K562 (cell line): ENCODE measurements around the gene ZSCAN26. TPM values are rescaled to one million over a fixed set of nuclear protein-coding genes. Genes with fewer than 3 reads are reported as not detected.

Experiments used
- ELF1 ChIP-seq: fragments of 200-800 bp; sonication (Bioruptor generic); IDR thresholded peaks from 2 replicates; pipeline ENCODE4 v1.6.1; 2016; ENCODE audit warnings: missing genetic modification characterization, missing compliant biosample characterization
- FOXM1 ChIP-seq, 2 experiments: fragments of 450-650 bp in 1 of 2; sonication (generic) in 1 of 2; formaldehyde crosslinking in 1 of 2; IDR thresholded peaks; 2 replicates each; pipeline versions ENCODE4 v1.6.1 to v1.9.0; 2017 to 2022; ENCODE audit warnings: low read depth in 2 of 2, mild to moderate bottlenecking in 2 of 2, missing genetic modification reagents in 1 of 2, moderate library complexity in 1 of 2
- NR1H2 ChIP-seq: sonication (generic); formaldehyde crosslinking; IDR thresholded peaks from 2 replicates; pipeline ENCODE4 v1.4.0; 2020; ENCODE audit warnings: mild to moderate bottlenecking, missing genetic modification reagents
- POLR2AphosphoS2 ChIP-seq: IDR thresholded peaks from 2 replicates; pipeline ENCODE4 v1.6.1; 2012; ENCODE audit warnings: low read length, improper control_type of control experiment
- SIN3B ChIP-seq: fragments of 450-650 bp; IDR thresholded peaks from 2 replicates; pipeline ENCODE4 v1.6.1; 2017; ENCODE audit warnings: low read depth, mild to moderate bottlenecking, moderate library complexity
- TBP ChIP-seq: optimal IDR thresholded peaks from 2 replicates; pipeline ENCODE3; 2011; ENCODE audit warnings: low read depth, low read length, improper control_type of control experiment
- TOE1 ChIP-seq, 2 experiments: fragments of 450-650 bp in 1 of 2; sonication (generic) in 1 of 2; formaldehyde crosslinking in 1 of 2; IDR thresholded peaks; 2 replicates each; pipeline versions ENCODE4 v1.7.1 to v1.8.0; 2016 to 2022; ENCODE audit warnings: borderline replicate concordance in 2 of 2, mild to moderate bottlenecking in 2 of 2, antibody characterized with exemption in 1 of 2, inconsistent platforms in 1 of 2, low read depth in 1 of 2, missing genetic modification reagents in 1 of 2, moderate library complexity in 1 of 2
- polyA plus RNA-seq, 8 experiments: library from polyadenylated mRNA; depleted of rRNA in 4 of 8; stranded (reverse) in 5 of 8; unstranded in 3 of 8; fragments of >200 nt; fragmentation: Nextera tagmentation in 2 of 8; fragmentation: Illumina TruSeq in 1 of 8; extraction: Ambion mirVana in 2 of 8; extraction: Trizol in 1 of 8; gene quantifications; 2 replicates each; pipeline versions ENCODE4 v1.2.1 to v1.2.3, GENCODE V29; 2011 to 2014; ENCODE audit warnings: inconsistent platforms in 1 of 8, missing spikeins in 1 of 8
- total RNA-seq, 7 experiments: library from RNA; depleted of rRNA in 6 of 7; stranded (reverse); fragments of >200 nt in 6 of 7; fragmentation: Illumina TruSeq in 2 of 7; extraction: Trizol in 2 of 7; gene quantifications; 2 replicates each; pipeline versions ENCODE4 v1.2.1 to v1.2.3, GENCODE V29; 2011 to 2021; ENCODE audit warnings: low replicate concordance in 1 of 7
- TF ChIP-seq, protein P1 (sequence below), 2 experiments: fragments of 450-650 bp in 1 of 2; IDR thresholded peaks; 2 replicates each; pipeline ENCODE4 v1.6.1; 2011 to 2017; ENCODE audit warnings: low read depth in 2 of 2, antibody characterized with exemption in 1 of 2, borderline replicate concordance in 1 of 2, low read length in 1 of 2, mild to moderate bottlenecking in 1 of 2, mixed read lengths in 1 of 2; ENCODE audit not compliant: control insufficient read depth in 1 of 2
- TF ChIP-seq, protein P2 (sequence below): fragments of 450-650 bp; IDR thresholded peaks from 2 replicates; pipeline ENCODE4 v1.6.1; 2016; ENCODE audit warnings: antibody characterized with exemption
- TF ChIP-seq, protein P3 (sequence below), 2 experiments: IDR thresholded peaks in 1 of 2; conservative IDR thresholded peaks in 1 of 2; 2 replicates each; pipeline ENCODE4 v1.6.1; 2016; ENCODE audit warnings: low read depth in 2 of 2, mild to moderate bottlenecking in 1 of 2, missing compliant biosample characterization in 1 of 2, missing genetic modification characterization in 1 of 2, moderate library complexity in 1 of 2
- TF ChIP-seq, protein P4 (sequence below): sonication (generic); formaldehyde crosslinking; IDR thresholded peaks from 2 replicates; pipeline ENCODE4 v1.8.0; 2022; ENCODE audit warnings: mild to moderate bottlenecking, missing genetic modification reagents

The ZSCAN26 gene
- total and polyA plus RNA-seq, 9 of the 15 experiments (the other 6 are each of a cell fraction or from before 2014, with no cell fraction given): 5.9 to 14.2 (median 10.5) TPM

DNA sequence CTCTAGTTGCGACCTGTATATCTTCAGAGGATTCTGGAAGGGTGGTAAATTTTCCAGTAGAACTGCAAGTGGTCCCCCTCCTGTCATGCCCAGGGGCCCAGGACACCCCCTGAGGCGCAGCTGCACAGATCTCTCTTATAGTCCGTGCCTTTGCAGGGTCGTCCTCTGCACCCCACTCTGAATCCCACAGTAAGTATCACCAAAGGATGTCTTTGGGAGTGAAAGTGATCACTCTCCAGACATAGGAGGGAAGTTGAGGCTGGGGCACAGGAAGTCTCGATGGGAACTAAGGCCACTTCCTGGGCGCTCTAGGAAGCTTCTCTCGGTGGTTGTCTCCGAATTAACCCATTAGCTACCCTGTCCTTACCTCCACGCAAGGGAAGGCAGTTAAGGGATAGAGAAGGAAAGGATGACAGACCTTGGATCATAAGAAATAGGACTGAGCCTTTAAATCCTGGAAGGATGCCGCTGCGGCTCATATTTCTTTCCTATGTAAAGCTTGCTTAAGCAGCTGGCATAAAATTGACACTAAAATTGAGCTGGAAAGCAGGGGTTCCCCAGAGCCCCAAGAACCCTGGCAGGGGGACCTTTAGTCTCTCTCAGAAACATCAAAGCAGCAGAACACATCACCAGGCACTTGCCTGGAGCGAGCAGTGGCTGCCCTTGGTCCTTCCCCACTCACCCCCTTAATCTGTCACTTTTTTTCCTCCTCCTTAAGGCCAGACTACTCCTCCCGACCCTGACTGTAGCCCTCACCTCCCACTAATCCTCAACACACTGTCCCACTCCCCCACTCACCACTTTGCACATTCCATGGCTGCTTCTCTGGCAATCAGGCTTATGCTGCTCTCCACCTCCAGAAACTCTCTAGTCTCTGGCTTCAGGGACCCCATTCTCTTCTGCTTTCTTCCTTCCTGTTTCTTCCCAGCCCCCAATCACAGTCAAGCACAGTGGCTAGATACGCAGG is 14.7 kb upstream of the ZSCAN26 start, which contains the start of gene ZKSCAN4 (continued):
- TF ChIP-seq, protein P1, sequence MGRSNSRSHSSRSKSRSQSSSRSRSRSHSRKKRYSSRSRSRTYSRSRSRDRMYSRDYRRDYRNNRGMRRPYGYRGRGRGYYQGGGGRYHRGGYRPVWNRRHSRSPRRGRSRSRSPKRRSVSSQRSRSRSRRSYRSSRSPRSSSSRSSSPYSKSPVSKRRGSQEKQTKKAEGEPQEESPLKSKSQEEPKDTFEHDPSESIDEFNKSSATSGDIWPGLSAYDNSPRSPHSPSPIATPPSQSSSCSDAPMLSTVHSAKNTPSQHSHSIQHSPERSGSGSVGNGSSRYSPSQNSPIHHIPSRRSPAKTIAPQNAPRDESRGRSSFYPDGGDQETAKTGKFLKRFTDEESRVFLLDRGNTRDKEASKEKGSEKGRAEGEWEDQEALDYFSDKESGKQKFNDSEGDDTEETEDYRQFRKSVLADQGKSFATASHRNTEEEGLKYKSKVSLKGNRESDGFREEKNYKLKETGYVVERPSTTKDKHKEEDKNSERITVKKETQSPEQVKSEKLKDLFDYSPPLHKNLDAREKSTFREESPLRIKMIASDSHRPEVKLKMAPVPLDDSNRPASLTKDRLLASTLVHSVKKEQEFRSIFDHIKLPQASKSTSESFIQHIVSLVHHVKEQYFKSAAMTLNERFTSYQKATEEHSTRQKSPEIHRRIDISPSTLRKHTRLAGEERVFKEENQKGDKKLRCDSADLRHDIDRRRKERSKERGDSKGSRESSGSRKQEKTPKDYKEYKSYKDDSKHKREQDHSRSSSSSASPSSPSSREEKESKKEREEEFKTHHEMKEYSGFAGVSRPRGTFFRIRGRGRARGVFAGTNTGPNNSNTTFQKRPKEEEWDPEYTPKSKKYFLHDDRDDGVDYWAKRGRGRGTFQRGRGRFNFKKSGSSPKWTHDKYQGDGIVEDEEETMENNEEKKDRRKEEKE (IDR thresholded peaks at IDR 0.05; ENCODE audit: borderline replicate concordance in 1 of 2, control insufficient read depth in 1 of 2, low read depth in 2 of 2, low read length in 1 of 2): peak in 1 of 2 experiments; percentile 95; a peak in 2 of 4 replicates
- TF ChIP-seq SIN3B (peak; percentile 90), NR1H2 (CRISPR knock-in tag) (peak; percentile 29; the same call in 1 of the 2 replicates), TOE1 (IDR thresholded peaks at IDR 0.05; ENCODE audit: borderline replicate concordance) (peak; percentile 66), TOE1 (CRISPR knock-in tag; IDR thresholded peaks at IDR 0.05; ENCODE audit: borderline replicate concordance, low read depth) (no peak; the same call in 1 of the 2 replicates), TBP (peak; percentile 73), ELF1 (tag) (peak; percentile 94), POLR2AphosphoS2 (no peak), FOXM1 (IDR thresholded peaks at IDR 0.05; ENCODE audit: low read depth) (peak; percentile 71), FOXM1 (CRISPR knock-in tag; IDR thresholded peaks at IDR 0.05; ENCODE audit: low read depth) (no peak)
- TF ChIP-seq, protein P2, sequence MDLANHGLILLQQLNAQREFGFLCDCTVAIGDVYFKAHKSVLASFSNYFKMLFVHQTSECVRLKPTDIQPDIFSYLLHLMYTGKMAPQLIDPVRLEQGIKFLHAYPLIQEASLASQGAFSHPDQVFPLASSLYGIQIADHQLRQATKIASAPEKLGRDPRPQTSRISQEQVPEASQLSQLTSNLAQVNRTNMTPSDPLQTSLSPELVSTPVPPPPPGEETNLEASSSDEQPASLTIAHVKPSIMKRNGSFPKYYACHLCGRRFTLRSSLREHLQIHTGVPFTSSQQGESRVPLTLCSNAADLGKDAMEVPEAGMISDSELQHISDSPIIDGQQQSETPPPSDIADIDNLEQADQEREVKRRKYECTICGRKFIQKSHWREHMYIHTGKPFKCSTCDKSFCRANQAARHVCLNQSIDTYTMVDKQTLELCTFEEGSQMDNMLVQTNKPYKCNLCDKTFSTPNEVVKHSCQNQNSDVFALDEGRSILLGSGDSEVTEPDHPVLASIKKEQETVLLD: 0 out of 2 replicates have a peak, but pooled peaks have one; percentile 40
- TF ChIP-seq, protein P3, sequence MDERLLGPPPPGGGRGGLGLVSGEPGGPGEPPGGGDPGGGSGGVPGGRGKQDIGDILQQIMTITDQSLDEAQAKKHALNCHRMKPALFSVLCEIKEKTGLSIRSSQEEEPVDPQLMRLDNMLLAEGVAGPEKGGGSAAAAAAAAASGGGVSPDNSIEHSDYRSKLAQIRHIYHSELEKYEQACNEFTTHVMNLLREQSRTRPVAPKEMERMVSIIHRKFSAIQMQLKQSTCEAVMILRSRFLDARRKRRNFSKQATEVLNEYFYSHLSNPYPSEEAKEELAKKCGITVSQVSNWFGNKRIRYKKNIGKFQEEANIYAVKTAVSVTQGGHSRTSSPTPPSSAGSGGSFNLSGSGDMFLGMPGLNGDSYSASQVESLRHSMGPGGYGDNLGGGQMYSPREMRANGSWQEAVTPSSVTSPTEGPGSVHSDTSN (CRISPR knock-in tag; IDR thresholded peaks at IDR 0.05; ENCODE audit: low read depth): no peak
- TF ChIP-seq, protein P3 (tag; conservative IDR thresholded peaks at IDR 0.05; ENCODE audit: low read depth): no peak
- TF ChIP-seq, protein P4, sequence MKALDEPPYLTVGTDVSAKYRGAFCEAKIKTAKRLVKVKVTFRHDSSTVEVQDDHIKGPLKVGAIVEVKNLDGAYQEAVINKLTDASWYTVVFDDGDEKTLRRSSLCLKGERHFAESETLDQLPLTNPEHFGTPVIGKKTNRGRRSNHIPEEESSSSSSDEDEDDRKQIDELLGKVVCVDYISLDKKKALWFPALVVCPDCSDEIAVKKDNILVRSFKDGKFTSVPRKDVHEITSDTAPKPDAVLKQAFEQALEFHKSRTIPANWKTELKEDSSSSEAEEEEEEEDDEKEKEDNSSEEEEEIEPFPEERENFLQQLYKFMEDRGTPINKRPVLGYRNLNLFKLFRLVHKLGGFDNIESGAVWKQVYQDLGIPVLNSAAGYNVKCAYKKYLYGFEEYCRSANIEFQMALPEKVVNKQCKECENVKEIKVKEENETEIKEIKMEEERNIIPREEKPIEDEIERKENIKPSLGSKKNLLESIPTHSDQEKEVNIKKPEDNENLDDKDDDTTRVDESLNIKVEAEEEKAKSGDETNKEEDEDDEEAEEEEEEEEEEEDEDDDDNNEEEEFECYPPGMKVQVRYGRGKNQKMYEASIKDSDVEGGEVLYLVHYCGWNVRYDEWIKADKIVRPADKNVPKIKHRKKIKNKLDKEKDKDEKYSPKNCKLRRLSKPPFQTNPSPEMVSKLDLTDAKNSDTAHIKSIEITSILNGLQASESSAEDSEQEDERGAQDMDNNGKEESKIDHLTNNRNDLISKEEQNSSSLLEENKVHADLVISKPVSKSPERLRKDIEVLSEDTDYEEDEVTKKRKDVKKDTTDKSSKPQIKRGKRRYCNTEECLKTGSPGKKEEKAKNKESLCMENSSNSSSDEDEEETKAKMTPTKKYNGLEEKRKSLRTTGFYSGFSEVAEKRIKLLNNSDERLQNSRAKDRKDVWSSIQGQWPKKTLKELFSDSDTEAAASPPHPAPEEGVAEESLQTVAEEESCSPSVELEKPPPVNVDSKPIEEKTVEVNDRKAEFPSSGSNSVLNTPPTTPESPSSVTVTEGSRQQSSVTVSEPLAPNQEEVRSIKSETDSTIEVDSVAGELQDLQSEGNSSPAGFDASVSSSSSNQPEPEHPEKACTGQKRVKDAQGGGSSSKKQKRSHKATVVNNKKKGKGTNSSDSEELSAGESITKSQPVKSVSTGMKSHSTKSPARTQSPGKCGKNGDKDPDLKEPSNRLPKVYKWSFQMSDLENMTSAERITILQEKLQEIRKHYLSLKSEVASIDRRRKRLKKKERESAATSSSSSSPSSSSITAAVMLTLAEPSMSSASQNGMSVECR (CRISPR knock-in tag): peak; percentile 65
